H9 (cell line): Measurements from ENCODE around the gene THSD4. TPM values are rescaled to one million over a fixed set of nuclear protein-coding genes. Genes with fewer than 3 reads are reported as not detected.

Experiments
- DNase-seq: peaks from one replicate; pipeline ENCODE4 v3.0.0-alpha.2; 2017
- H2AFZ ChIP-seq: one replicate; pipeline ENCODE4 v1.6.1; 2013; ENCODE audit warnings: mild to moderate bottlenecking, low read length, control low read depth, moderate library complexity
- H2AK5ac ChIP-seq: 2 replicates; pipeline ENCODE4 v1.6.1; 2013; ENCODE audit warnings: low read length, control low read depth, mixed read lengths; ENCODE audit not compliant: insufficient read length
- H2BK120ac ChIP-seq: one replicate; pipeline ENCODE4 v1.6.1; 2013; ENCODE audit warnings: low read depth, mild to moderate bottlenecking, low read length, control low read depth, inconsistent platforms; ENCODE audit not compliant: poor library complexity, severe bottlenecking
- H2BK12ac ChIP-seq: 2 replicates; pipeline ENCODE4 v1.6.1; 2013; ENCODE audit warnings: low read length, control low read depth, mixed read lengths, low read depth; ENCODE audit not compliant: insufficient read length
- H2BK15ac ChIP-seq: 2 replicates; pipeline ENCODE4 v1.6.1; 2013; ENCODE audit warnings: low read depth, low read length, control low read depth
- H2BK20ac ChIP-seq: one replicate; pipeline ENCODE4 v1.6.1; 2013; ENCODE audit warnings: low read depth, mild to moderate bottlenecking, low read length, control low read depth, inconsistent platforms; ENCODE audit not compliant: poor library complexity, severe bottlenecking
- H2BK5ac ChIP-seq: 2 replicates; pipeline ENCODE4 v1.6.1; 2013; ENCODE audit warnings: low read length, control low read depth, mixed read lengths; ENCODE audit not compliant: insufficient read length
- H3K14ac ChIP-seq: 2 replicates; pipeline ENCODE4 v1.6.1; 2013; ENCODE audit warnings: low read length, control low read depth; ENCODE audit not compliant: insufficient read depth
- H3K18ac ChIP-seq: 2 replicates; pipeline ENCODE4 v1.6.1; 2013; ENCODE audit warnings: low read depth, mild to moderate bottlenecking, mixed read lengths, low read length, control low read depth; ENCODE audit not compliant: insufficient read length
- H3K23ac ChIP-seq: 2 replicates; pipeline ENCODE4 v1.6.1; 2013; ENCODE audit warnings: low read length, control low read depth, mixed read lengths, low read depth; ENCODE audit not compliant: insufficient read length
- H3K23me2 ChIP-seq: 2 replicates; pipeline ENCODE4 v1.6.1; 2013; ENCODE audit warnings: low read depth, mild to moderate bottlenecking, mixed read lengths, low read length, control low read depth; ENCODE audit not compliant: insufficient read length, poor library complexity, severe bottlenecking
- H3K27ac ChIP-seq: 2 replicates; pipeline ENCODE4 v1.5.1; 2013; ENCODE audit warnings: low read length, control low read depth, mixed read lengths, low read depth; ENCODE audit not compliant: insufficient read length
- H3K27me3 ChIP-seq: 2 replicates; pipeline ENCODE4 v1.6.1; 2013; ENCODE audit warnings: low read length, control low read depth, inconsistent platforms; ENCODE audit not compliant: insufficient read depth
- H3K4ac ChIP-seq: 2 replicates; pipeline ENCODE4 v1.6.1; 2013; ENCODE audit warnings: low read depth, mild to moderate bottlenecking, control low read depth, inconsistent platforms, low read length, moderate library complexity
- H3K4me1 ChIP-seq: 2 replicates; pipeline ENCODE4 v1.6.1; 2013; ENCODE audit warnings: low read length, control low read depth, inconsistent platforms; ENCODE audit not compliant: insufficient read depth
- H3K4me2 ChIP-seq: 2 replicates; pipeline ENCODE4 v1.6.1; 2013; ENCODE audit warnings: low read length, control low read depth, mixed read lengths; ENCODE audit not compliant: insufficient read length, insufficient read depth
- H3K56ac ChIP-seq: 2 replicates; pipeline ENCODE4 v1.6.1; 2013; ENCODE audit warnings: low read depth, mild to moderate bottlenecking, mixed read lengths, low read length, control low read depth; ENCODE audit not compliant: insufficient read length
- H3K79me1 ChIP-seq: 2 replicates; pipeline ENCODE4 v1.6.1; 2013; ENCODE audit warnings: low read depth, mild to moderate bottlenecking, moderate library complexity, low read length, control low read depth, inconsistent platforms; ENCODE audit not compliant: insufficient read depth, poor library complexity, severe bottlenecking
- H3K79me2 ChIP-seq: 2 replicates; pipeline ENCODE4 v1.6.1; 2013; ENCODE audit warnings: low read length, control low read depth, inconsistent platforms; ENCODE audit not compliant: insufficient read depth
- H3K9ac ChIP-seq: 2 replicates; pipeline ENCODE4 v1.6.1; 2013; ENCODE audit warnings: low read length, control low read depth, mixed read lengths; ENCODE audit not compliant: insufficient read length; ENCODE audit errors: extremely low read depth
- H3K9me3 ChIP-seq: one replicate; pipeline ENCODE4 v1.6.1; 2013; ENCODE audit warnings: low read depth, low read length, inconsistent platforms; ENCODE audit not compliant: control insufficient read depth
- H3T11ph ChIP-seq: one replicate; pipeline ENCODE4 v1.6.1; 2013; ENCODE audit warnings: mild to moderate bottlenecking, low read length, control low read depth, inconsistent platforms
- H4K20me1 ChIP-seq: one replicate; pipeline ENCODE4 v1.6.1; 2013; ENCODE audit not compliant: control insufficient read depth, insufficient read length, insufficient read depth
- H4K5ac ChIP-seq: 2 replicates; pipeline ENCODE4 v1.6.1; 2013; ENCODE audit warnings: low read depth, mild to moderate bottlenecking, mixed read lengths, low read length, control low read depth; ENCODE audit not compliant: insufficient read length
- H4K8ac ChIP-seq: replicated peaks from 2 replicates; pipeline ENCODE4 v1.6.1; 2013; ENCODE audit warnings: low read length, control low read depth, mixed read lengths, low read depth; ENCODE audit not compliant: insufficient read length
- H4K91ac ChIP-seq: 2 replicates; pipeline ENCODE4 v1.6.1; 2013; ENCODE audit warnings: low read depth, mild to moderate bottlenecking, moderate library complexity, mixed read lengths, low read length, control low read depth; ENCODE audit not compliant: insufficient read length
- H3K27ac Mint-ChIP-seq, 3 experiments: 2 replicates in 2 of 3; 3 replicates in 1 of 3; pipeline ENCODE4 v1.8.0; 2020 to 2021; ENCODE audit warnings: mixed read lengths in 3 of 3, mild to moderate bottlenecking in 1 of 3, moderate library complexity in 1 of 3
- H3K27me3 Mint-ChIP-seq: 2 replicates; pipeline ENCODE4 v1.8.0; 2021; ENCODE audit warnings: low read depth, mild to moderate bottlenecking, moderate library complexity, mixed read lengths
- H3K36me3 Mint-ChIP-seq, 3 experiments: 2 replicates in 2 of 3; 3 replicates in 1 of 3; pipeline ENCODE4 v1.8.0; 2020 to 2021; ENCODE audit warnings: low read depth in 3 of 3, mixed read lengths in 3 of 3; ENCODE audit not compliant: insufficient read depth in 1 of 3
- H3K4me1 Mint-ChIP-seq, 2 experiments: 2 replicates each; pipeline ENCODE4 v1.8.0; 2020; ENCODE audit warnings: mixed read lengths in 2 of 2
- H3K4me3 Mint-ChIP-seq, 2 experiments: 2 replicates in 1 of 2; 3 replicates in 1 of 2; pipeline ENCODE4 v1.8.0; 2020 to 2021; ENCODE audit warnings: mild to moderate bottlenecking in 2 of 2, mixed read lengths in 2 of 2, moderate library complexity in 1 of 2
- H3K9me3 Mint-ChIP-seq, 2 experiments: 2 replicates in 1 of 2; 3 replicates in 1 of 2; pipeline ENCODE4 v1.8.0; 2020; ENCODE audit warnings: mild to moderate bottlenecking in 2 of 2, mixed read lengths in 2 of 2, moderate library complexity in 1 of 2
- WGBS: extraction: QIAGEN DNeasy Blood & Tissue Kit; methylation state at CpG from one replicate; pipeline ENCODE4 v1.1.7; 2013; ENCODE audit warnings: missing lambda C conversion rate, low lambda C conversion rate, mixed read lengths; ENCODE audit not compliant: insufficient read length; ENCODE audit errors: extremely low coverage; 5-methylcytosine and 5-hydroxymethylcytosine counted together
- total RNA-seq: library from RNA; stranded (reverse); gene quantifications from 2 replicates; pipeline ENCODE4 v1.2.1, GENCODE V29; 2021
- TF ChIP-seq, protein P1 (sequence below): fragments of 200-600 bp; sonication (generic); conservative IDR thresholded peaks from 3 replicates; pipeline ENCODE4 v1.8.0; 2021; ENCODE audit warnings: antibody characterized with exemption, mild to moderate bottlenecking

The THSD4 gene
- total RNA-seq, 1 experiment from 2014 or later, result 5.5 TPM

DNA sequence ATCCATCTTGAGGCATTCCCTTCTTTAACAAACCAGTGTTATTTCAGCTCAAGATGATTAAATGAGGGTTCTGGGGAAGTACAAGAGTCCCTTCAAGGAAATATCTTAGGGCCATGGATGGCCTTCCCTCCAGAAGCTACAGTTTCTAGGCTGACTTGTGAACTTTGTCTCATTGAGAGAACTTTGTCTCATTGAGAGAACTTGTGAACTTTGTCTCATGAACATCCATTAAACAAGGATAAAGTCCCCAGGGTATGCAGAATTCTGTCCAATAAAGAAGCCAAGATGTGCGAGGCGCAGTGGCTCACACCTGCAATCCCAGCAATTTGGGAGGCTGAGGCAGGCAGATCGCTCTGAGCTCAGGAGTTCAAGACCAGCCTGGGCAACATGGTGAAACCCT is 341.5 kb downstream of the THSD4 start:
- H3K23me2 ChIP-seq, result no peaks in the 10 kb centered on the region
- Mint-ChIP-seq H3K27me3 (no peaks in the 10 kb centered on the region), H3K36me3 (no peaks in the 10 kb centered on the region), H3K4me3 (no peak overlapping the region), H3K4me1 (peaks cover 2 to 13% of the 10 kb centered on the region in 2 experiments), H3K9me3 (no peaks in the 10 kb centered on the region), H3K27ac (no peak overlapping the region)
- H2AFZ ChIP-seq, result no peak overlapping the region
- H3T11ph ChIP-seq, result no peak overlapping the region
- H3K79me1 ChIP-seq, result no peaks in the 10 kb centered on the region
- H3K9me3 ChIP-seq, result no peaks in the 10 kb centered on the region
- H3K23ac ChIP-seq, result no peak overlapping the region
- no peak overlapping the region for H3K56ac ChIP-seq
- H2BK5ac ChIP-seq, result no peak overlapping the region
- no peak overlapping the region for H2BK20ac ChIP-seq
- H2AK5ac ChIP-seq, result no peak overlapping the region
- no peak overlapping the region for H3K27ac ChIP-seq
- no peak overlapping the region for H4K91ac ChIP-seq
- H4K5ac ChIP-seq, result no peak overlapping the region
- no peak overlapping the region for H4K8ac ChIP-seq
- no peak overlapping the region for H3K4me2 ChIP-seq
- no peak overlapping the region for H2BK120ac ChIP-seq
- TF ChIP-seq, protein P1, sequence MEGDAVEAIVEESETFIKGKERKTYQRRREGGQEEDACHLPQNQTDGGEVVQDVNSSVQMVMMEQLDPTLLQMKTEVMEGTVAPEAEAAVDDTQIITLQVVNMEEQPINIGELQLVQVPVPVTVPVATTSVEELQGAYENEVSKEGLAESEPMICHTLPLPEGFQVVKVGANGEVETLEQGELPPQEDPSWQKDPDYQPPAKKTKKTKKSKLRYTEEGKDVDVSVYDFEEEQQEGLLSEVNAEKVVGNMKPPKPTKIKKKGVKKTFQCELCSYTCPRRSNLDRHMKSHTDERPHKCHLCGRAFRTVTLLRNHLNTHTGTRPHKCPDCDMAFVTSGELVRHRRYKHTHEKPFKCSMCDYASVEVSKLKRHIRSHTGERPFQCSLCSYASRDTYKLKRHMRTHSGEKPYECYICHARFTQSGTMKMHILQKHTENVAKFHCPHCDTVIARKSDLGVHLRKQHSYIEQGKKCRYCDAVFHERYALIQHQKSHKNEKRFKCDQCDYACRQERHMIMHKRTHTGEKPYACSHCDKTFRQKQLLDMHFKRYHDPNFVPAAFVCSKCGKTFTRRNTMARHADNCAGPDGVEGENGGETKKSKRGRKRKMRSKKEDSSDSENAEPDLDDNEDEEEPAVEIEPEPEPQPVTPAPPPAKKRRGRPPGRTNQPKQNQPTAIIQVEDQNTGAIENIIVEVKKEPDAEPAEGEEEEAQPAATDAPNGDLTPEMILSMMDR, result no peak
- H3K4ac ChIP-seq, result no peak overlapping the region
- no peak overlapping the region for H3K9ac ChIP-seq
- no peaks in the 10 kb centered on the region for H3K4me1 ChIP-seq
- no peaks in the 10 kb centered on the region for H3K27me3 ChIP-seq
- WGBS, result no CpG with 5 or more reads among the region's 3 CpGs
- H2BK15ac ChIP-seq, result no peak overlapping the region
- H2BK12ac ChIP-seq, result no peak overlapping the region
- no peaks in the 10 kb centered on the region for H3K79me2 ChIP-seq
- no peak overlapping the region for H3K14ac ChIP-seq
- no peak overlapping the region for H3K18ac ChIP-seq
- DNase-seq, result no peak
- no peaks in the 10 kb centered on the region for H4K20me1 ChIP-seq
